Fibroblast of villous mesenchyme (primary cell): ENCODE measurements around the gene F10. TPM values are rescaled to one million over a fixed set of nuclear protein-coding genes. Genes with fewer than 3 reads are reported as not detected.

ENCODE experiments used
- DNase-seq: peaks from one replicate; pipeline ENCODE4 v3.0.0-alpha.2; 2010; ENCODE audit warnings: low read depth
- H3K4me3 ChIP-seq: 2 replicates; pipeline ENCODE4 v1.5.1; 2011; ENCODE audit warnings: low read depth, mild to moderate bottlenecking, low read length
- total RNA-seq: library from RNA; depleted of rRNA; stranded (reverse); fragments of >200 nt; gene quantifications from 2 replicates; pipeline ENCODE4 v1.2.3, GENCODE V29; 2012
- TF ChIP-seq, protein P1 (sequence below): IDR thresholded peaks from 2 replicates; pipeline ENCODE4 v1.5.1; 2012; ENCODE audit warnings: low read depth, mild to moderate bottlenecking, low read length; ENCODE audit not compliant: insufficient read depth

The F10 gene
- total RNA-seq, 1 donor = 12.5 TPM

DNA sequence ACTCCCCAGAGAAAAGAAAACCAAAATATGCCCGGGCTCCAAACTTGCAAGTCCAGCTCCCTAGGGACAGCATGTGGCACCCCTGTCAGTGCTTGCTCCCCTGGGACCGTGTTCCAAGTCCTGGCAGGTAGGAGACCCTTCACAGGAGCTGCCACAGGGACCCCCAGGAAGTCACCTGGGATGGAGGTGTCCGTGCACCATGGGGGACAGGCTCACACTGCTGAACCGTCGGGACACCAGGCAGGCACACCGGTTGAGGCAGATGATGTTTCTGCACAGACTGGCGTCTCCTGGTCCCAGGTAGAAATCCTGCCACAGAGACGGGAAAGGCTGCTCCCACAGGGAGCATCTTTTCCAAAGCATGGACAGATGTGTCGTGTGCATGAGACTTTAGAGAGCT lies 24.2 kb downstream of the F10 start:
- H3K4me3 ChIP-seq = no peak overlapping the region
- DNase-seq = no peak
- TF ChIP-seq, protein P1, sequence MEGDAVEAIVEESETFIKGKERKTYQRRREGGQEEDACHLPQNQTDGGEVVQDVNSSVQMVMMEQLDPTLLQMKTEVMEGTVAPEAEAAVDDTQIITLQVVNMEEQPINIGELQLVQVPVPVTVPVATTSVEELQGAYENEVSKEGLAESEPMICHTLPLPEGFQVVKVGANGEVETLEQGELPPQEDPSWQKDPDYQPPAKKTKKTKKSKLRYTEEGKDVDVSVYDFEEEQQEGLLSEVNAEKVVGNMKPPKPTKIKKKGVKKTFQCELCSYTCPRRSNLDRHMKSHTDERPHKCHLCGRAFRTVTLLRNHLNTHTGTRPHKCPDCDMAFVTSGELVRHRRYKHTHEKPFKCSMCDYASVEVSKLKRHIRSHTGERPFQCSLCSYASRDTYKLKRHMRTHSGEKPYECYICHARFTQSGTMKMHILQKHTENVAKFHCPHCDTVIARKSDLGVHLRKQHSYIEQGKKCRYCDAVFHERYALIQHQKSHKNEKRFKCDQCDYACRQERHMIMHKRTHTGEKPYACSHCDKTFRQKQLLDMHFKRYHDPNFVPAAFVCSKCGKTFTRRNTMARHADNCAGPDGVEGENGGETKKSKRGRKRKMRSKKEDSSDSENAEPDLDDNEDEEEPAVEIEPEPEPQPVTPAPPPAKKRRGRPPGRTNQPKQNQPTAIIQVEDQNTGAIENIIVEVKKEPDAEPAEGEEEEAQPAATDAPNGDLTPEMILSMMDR = no peak

DNA sequence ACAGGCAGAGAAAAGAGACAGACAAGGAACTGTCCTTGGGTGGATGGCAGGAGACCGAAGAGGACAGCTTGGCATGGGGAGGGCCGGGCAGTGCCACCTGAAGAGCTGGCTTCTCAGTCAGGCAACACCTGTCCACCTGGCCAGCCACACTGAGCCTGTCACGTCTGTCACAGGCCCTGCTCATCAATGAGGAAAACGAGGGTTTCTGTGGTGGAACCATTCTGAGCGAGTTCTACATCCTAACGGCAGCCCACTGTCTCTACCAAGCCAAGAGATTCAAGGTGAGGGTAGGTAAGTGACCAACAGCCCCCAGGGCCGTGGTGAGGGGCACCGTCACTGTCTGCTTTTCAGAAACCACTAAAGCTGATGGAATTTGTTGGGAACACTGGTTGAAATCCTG lies 24.6 kb downstream of the F10 start:
- DNase-seq = no peak
- no peak overlapping the region for H3K4me3 ChIP-seq
- TF ChIP-seq, protein P1 = no peak

DNA sequence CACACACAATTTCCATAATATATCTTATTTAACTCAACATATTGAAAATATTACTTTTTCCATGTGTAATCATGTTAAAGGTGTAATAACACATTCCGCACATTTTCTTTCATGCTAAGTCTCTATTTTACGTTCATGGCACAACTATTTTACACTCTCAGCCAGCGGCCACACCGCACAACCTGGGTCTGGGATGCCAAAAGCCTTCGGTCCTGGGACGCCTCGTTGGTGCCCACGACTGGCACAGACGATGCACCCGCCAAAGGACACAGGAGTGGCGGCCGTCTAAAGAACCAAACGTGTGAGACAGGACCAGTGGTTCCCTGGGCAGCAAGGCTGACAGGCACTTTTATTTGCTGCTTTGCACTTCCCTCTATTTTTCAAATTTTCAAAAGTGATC lies 25.8 kb downstream of the F10 start:
- no peak overlapping the region for H3K4me3 ChIP-seq
- DNase-seq = no peak
- TF ChIP-seq, protein P1 = no peak

DNA sequence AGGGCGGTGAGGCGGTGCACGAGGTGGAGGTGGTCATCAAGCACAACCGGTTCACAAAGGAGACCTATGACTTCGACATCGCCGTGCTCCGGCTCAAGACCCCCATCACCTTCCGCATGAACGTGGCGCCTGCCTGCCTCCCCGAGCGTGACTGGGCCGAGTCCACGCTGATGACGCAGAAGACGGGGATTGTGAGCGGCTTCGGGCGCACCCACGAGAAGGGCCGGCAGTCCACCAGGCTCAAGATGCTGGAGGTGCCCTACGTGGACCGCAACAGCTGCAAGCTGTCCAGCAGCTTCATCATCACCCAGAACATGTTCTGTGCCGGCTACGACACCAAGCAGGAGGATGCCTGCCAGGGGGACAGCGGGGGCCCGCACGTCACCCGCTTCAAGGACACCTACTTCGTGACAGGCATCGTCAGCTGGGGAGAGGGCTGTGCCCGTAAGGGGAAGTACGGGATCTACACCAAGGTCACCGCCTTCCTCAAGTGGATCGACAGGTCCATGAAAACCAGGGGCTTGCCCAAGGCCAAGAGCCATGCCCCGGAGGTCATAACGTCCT lies 26.4 kb downstream of the F10 start:
- TF ChIP-seq, protein P1 = no peak
- no peak overlapping the region for H3K4me3 ChIP-seq
- no peak for DNase-seq

DNA sequence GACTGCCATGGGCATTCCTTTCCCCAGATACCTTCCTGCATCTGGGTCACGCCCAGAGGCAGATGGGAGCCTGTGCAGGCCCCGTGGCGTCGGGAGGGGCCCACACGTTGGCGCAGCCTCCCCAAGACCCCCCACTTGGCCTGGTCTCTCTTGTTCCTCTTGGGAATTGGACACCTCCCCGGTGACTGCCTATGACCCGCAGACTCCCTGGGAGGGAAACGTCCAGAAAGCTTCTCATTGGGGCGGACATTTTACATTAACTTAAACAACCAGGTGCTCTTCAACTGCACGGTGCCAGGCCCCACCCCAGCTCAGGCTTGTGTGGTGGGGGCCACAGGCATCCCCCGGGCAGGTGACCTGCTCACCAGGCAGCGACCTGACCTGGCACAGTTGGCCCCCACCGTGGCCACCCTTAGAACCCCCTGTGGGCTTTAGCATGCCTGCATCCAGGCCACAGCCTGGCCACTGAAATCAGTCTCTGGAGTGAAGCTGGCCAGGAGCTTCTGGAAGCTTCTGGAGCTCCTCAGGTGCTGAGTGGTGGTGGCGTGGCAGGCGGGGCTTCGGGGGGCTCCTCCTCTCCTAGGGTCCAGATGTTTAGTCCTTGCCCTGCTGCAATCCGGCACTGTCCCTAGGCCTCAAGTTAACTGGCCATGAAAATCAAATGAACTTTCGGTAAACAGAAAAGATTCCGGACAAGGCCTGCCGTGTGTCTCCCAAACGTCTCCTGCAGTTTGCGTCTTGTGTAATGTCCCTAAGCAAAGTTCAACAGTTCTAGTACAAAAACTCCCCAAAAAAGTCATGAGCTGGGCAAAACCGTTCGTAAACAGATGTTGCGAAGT lies 27.3 kb downstream of the F10 start:
- TF ChIP-seq, protein P1 = no peak
- no peak for DNase-seq
- no peak overlapping the region for H3K4me3 ChIP-seq

DNA sequence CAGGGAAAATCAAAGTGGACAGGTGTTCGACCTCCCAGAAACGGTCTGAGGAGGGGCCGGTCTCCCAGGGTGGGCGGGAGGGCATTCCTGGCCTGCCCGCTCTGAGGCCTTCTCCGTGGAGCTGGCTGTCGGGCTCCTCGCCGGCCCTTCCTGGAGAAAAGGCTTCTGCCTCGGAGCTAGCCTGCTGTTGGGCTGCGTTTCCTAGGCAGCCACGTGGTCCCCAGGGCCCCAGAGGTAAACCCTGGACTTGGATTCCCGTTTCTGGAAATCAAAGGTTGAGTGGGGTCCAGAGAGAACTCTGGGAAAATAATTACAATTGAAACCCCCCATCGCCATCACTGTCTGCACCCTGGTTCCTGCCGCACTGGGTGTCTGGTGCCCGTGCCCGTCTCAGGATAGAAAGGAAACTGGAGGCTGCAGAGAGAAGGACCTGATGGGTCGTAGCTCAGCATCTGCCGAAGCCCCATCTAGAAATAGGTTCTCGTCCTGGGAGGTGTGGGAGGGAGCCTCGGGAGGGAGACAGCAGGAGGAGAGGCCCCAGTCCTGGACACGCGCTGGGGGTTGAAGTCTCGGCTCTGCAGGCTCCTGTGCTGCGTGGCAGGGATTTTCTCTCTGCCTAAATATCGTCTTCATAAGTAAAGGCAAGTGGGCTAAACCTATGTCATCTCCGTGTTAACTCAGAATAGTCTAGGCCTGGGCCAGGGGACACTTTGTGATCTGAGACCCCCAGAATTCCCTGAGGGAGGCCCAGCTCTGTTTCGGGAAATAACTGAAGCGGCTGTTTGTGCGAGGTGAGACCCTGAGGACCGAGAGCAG lies 28.2 kb downstream of the F10 start:
- no peak for DNase-seq
- no peak overlapping the region for H3K4me3 ChIP-seq
- TF ChIP-seq, protein P1 = no peak
